Activated naive CD8-positive, alpha-beta T cell treated with anti-CD3 and anti-CD28 coated beads for 36 hours (primary cell): ENCODE data around the gene DCLRE1B. TPM values are rescaled to one million over a fixed set of nuclear protein-coding genes. Genes with fewer than 3 reads are reported as not detected.

Experiments used
- total RNA-seq, 2 experiments: library from RNA; stranded (reverse); gene quantifications; one replicate each; pipeline ENCODE4 v1.2.3, GENCODE V29; 2021

DCLRE1B gene
- total RNA-seq, 2 experiments from 2014 or later: 25.2 to 26.5 TPM

Other genes with a start within 250 kb of the DCLRE1B start
- gene PHTF1, start 145.8 kb upstream of the DCLRE1B start, total RNA-seq: 10 to 100 TPM; 14.5 to 17.2 TPM
- gene RSBN1, start 92.8 kb upstream of the DCLRE1B start, total RNA-seq: 10 to 100 TPM; 15.4 to 16.3 TPM
- 10 to 100 TPM; 67.9 to 68.4 TPM for gene PTPN22, start 33.6 kb upstream of the DCLRE1B start, total RNA-seq
- gene BCL2L15, start 17.7 kb upstream of the DCLRE1B start, total RNA-seq: 1 to 10 TPM in 1 of 2 experiments, under 1 TPM in 1; 0.88 to 2.2 TPM
- gene AP4B1, start 527 bp upstream of the DCLRE1B start, total RNA-seq: 10 to 100 TPM; 36.8 to 37.7 TPM
- 10 to 100 TPM; 41.1 to 45.7 TPM for gene HIPK1, start 24.0 kb downstream of the DCLRE1B start, total RNA-seq
- gene OLFML3, start 74.1 kb downstream of the DCLRE1B start, total RNA-seq: under 1 TPM in 1 of 2 experiments, not detected in 1; 0.20 TPM
- gene SYT6, start 248.5 kb downstream of the DCLRE1B start, total RNA-seq: not detected